Activated naive CD8-positive, alpha-beta T cell (primary cell): ENCODE measurements around the gene MARK4.
A peak's percentile ranks its signal among the peaks of the same experiment; 100 is the strongest.
"Not testable (repeated sequence)": the region's sequence is repeated elsewhere in the genome, so short reads cannot be mapped to it uniquely, and the experiment has no call there.

Source experiments
- H3K27ac Mint-ChIP-seq: one replicate; pipeline ENCODE4 v1.8.0; 2021; ENCODE audit warnings: mixed read lengths
- H3K27me3 Mint-ChIP-seq: one replicate; pipeline ENCODE4 v1.8.0; 2021; ENCODE audit warnings: mixed read lengths
- H3K36me3 Mint-ChIP-seq: one replicate; pipeline ENCODE4 v1.8.0; 2021; ENCODE audit warnings: mixed read lengths
- H3K4me1 Mint-ChIP-seq: one replicate; pipeline ENCODE4 v1.8.0; 2021; ENCODE audit warnings: low read depth, mixed read lengths
- H3K4me3 Mint-ChIP-seq: one replicate; pipeline ENCODE4 v1.8.0; 2021; ENCODE audit warnings: mild to moderate bottlenecking, mixed read lengths
- H3K9me3 Mint-ChIP-seq: one replicate; pipeline ENCODE4 v1.8.0; 2021; ENCODE audit warnings: low read depth, mixed read lengths

MARK4 gene

GRCh38 chr19:45253396-45254027 is 2.4 kb downstream of the MARK4 start:
- Mint-ChIP-seq H3K27me3 (no peaks in the 10 kb centered on the region), H3K4me3 (peak overlapping the region; percentile 84), H3K36me3 (no peaks in the 10 kb centered on the region), H3K4me1 (peaks cover 33% of the 10 kb centered on the region), H3K9me3 (no peaks in the 10 kb centered on the region), H3K27ac (no peak overlapping the region)

GRCh38 chr19:45254044-45254531 is 3.0 kb downstream of the MARK4 start:
- H3K36me3 Mint-ChIP-seq = no peaks in the 10 kb centered on the region
- H3K27me3 Mint-ChIP-seq = no peaks in the 10 kb centered on the region
- H3K4me3 Mint-ChIP-seq = peak overlapping the region; percentile 84
- H3K9me3 Mint-ChIP-seq = no peaks in the 10 kb centered on the region
- H3K27ac Mint-ChIP-seq = no peak overlapping the region
- peaks cover 33% of the 10 kb centered on the region for H3K4me1 Mint-ChIP-seq

GRCh38 chr19:45255611-45256157 is 4.6 kb downstream of the MARK4 start:
- Mint-ChIP-seq H3K9me3 (no peaks in the 10 kb centered on the region), H3K4me1 (peaks cover 30% of the 10 kb centered on the region), H3K27me3 (no peaks in the 10 kb centered on the region), H3K4me3 (no peak overlapping the region), H3K27ac (no peak overlapping the region), H3K36me3 (no peaks in the 10 kb centered on the region)

- H3K4me3 Mint-ChIP-seq = no peak overlapping the region
- no peaks in the 10 kb centered on the region for H3K27me3 Mint-ChIP-seq
- peaks cover 28% of the 10 kb centered on the region for H3K4me1 Mint-ChIP-seq
- no peaks in the 10 kb centered on the region for H3K36me3 Mint-ChIP-seq
- no peaks in the 10 kb centered on the region for H3K9me3 Mint-ChIP-seq
- H3K27ac Mint-ChIP-seq = no peak overlapping the region
These were observed 5.8 kb downstream of the MARK4 start for GRCh38 chr19:45256836-45257235.

GRCh38 chr19:45258862-45259261 is 7.8 kb downstream of the MARK4 start:
- H3K9me3 Mint-ChIP-seq = no peaks in the 10 kb centered on the region

GRCh38 chr19:45262570-45262969 is 11.5 kb downstream of the MARK4 start:
- H3K36me3 Mint-ChIP-seq = no peaks in the 10 kb centered on the region
- no peaks in the 10 kb centered on the region for H3K4me1 Mint-ChIP-seq
- no peaks in the 10 kb centered on the region for H3K27me3 Mint-ChIP-seq
- no peak overlapping the region for H3K4me3 Mint-ChIP-seq
- no peak overlapping the region for H3K27ac Mint-ChIP-seq
- no peaks in the 10 kb centered on the region for H3K9me3 Mint-ChIP-seq

More at GRCh38 chr19:45258862-45259261, 7.8 kb downstream of the MARK4 start:
- H3K27ac Mint-ChIP-seq = no peak overlapping the region
- no peaks in the 10 kb centered on the region for H3K27me3 Mint-ChIP-seq
- H3K36me3 Mint-ChIP-seq = no peaks in the 10 kb centered on the region
- peaks cover 11% of the 10 kb centered on the region for H3K4me1 Mint-ChIP-seq
- no peak overlapping the region for H3K4me3 Mint-ChIP-seq

- H3K36me3 Mint-ChIP-seq = no peaks in the 10 kb centered on the region
- H3K9me3 Mint-ChIP-seq = no peaks in the 10 kb centered on the region
- no peaks in the 10 kb centered on the region for H3K4me1 Mint-ChIP-seq
- no peak overlapping the region for H3K4me3 Mint-ChIP-seq
- H3K27me3 Mint-ChIP-seq = no peaks in the 10 kb centered on the region
- H3K27ac Mint-ChIP-seq = no peak overlapping the region
These were observed 11.9 kb downstream of the MARK4 start for GRCh38 chr19:45263013-45263412.

GRCh38 chr19:45264781-45265317 is 13.8 kb downstream of the MARK4 start:
- no peaks in the 10 kb centered on the region for H3K4me1 Mint-ChIP-seq
- no peaks in the 10 kb centered on the region for H3K36me3 Mint-ChIP-seq
- no peaks in the 10 kb centered on the region for H3K27me3 Mint-ChIP-seq
- H3K4me3 Mint-ChIP-seq = no peak overlapping the region
- H3K9me3 Mint-ChIP-seq = no peaks in the 10 kb centered on the region
- no peak overlapping the region for H3K27ac Mint-ChIP-seq

GRCh38 chr19:45265375-45265774 is 14.3 kb downstream of the MARK4 start:
- Mint-ChIP-seq H3K27me3 (no peaks in the 10 kb centered on the region), H3K4me3 (no peak overlapping the region), H3K9me3 (no peaks in the 10 kb centered on the region), H3K27ac (no peak overlapping the region), H3K36me3 (no peaks in the 10 kb centered on the region), H3K4me1 (no peaks in the 10 kb centered on the region)

- H3K4me1 Mint-ChIP-seq = no peaks in the 10 kb centered on the region
- no peak overlapping the region for H3K27ac Mint-ChIP-seq
- no peaks in the 10 kb centered on the region for H3K9me3 Mint-ChIP-seq
- no peaks in the 10 kb centered on the region for H3K27me3 Mint-ChIP-seq
- H3K36me3 Mint-ChIP-seq = peaks cover 2% of the 10 kb centered on the region
- H3K4me3 Mint-ChIP-seq = no peak overlapping the region
These were observed 16.2 kb downstream of the MARK4 start for GRCh38 chr19:45267296-45267695.

GRCh38 chr19:45269939-45270338 is 18.9 kb downstream of the MARK4 start:
- H3K27me3 Mint-ChIP-seq = not testable (repeated sequence)

GRCh38 chr19:45271098-45271734 is 20.1 kb downstream of the MARK4 start:
- no peaks in the 10 kb centered on the region for H3K9me3 Mint-ChIP-seq
- H3K4me3 Mint-ChIP-seq = no peak overlapping the region
- no peaks in the 10 kb centered on the region for H3K27me3 Mint-ChIP-seq
- H3K4me1 Mint-ChIP-seq = no peaks in the 10 kb centered on the region
- H3K27ac Mint-ChIP-seq = no peak overlapping the region
- peaks cover 10% of the 10 kb centered on the region for H3K36me3 Mint-ChIP-seq

More at GRCh38 chr19:45269939-45270338, 18.9 kb downstream of the MARK4 start:
- H3K4me1 Mint-ChIP-seq, H3K4me3 Mint-ChIP-seq, H3K9me3 Mint-ChIP-seq, H3K36me3 Mint-ChIP-seq, H3K27ac Mint-ChIP-seq: not testable (repeated sequence)

- Mint-ChIP-seq H3K9me3 (no peaks in the 10 kb centered on the region), H3K4me1 (no peaks in the 10 kb centered on the region), H3K36me3 (peaks cover 11% of the 10 kb centered on the region), H3K27me3 (no peaks in the 10 kb centered on the region), H3K27ac (no peak overlapping the region), H3K4me3 (no peak overlapping the region)
These were observed 20.7 kb downstream of the MARK4 start for GRCh38 chr19:45271735-45272108.

GRCh38 chr19:45273521-45273855 is 22.4 kb downstream of the MARK4 start:
- H3K4me1 Mint-ChIP-seq = no peaks in the 10 kb centered on the region
- no peaks in the 10 kb centered on the region for H3K27me3 Mint-ChIP-seq
- peaks cover 11% of the 10 kb centered on the region for H3K36me3 Mint-ChIP-seq
- no peak overlapping the region for H3K27ac Mint-ChIP-seq
- no peaks in the 10 kb centered on the region for H3K9me3 Mint-ChIP-seq
- no peak overlapping the region for H3K4me3 Mint-ChIP-seq

- H3K9me3 Mint-ChIP-seq = no peaks in the 10 kb centered on the region
These were observed 24.4 kb downstream of the MARK4 start for GRCh38 chr19:45275370-45275971.

More at GRCh38 chr19:45275370-45275971, 24.4 kb downstream of the MARK4 start:
- Mint-ChIP-seq H3K27ac (no peak overlapping the region), H3K4me3 (no peak overlapping the region), H3K27me3 (no peaks in the 10 kb centered on the region), H3K36me3 (peaks cover 15% of the 10 kb centered on the region), H3K4me1 (no peaks in the 10 kb centered on the region)
